ENCODE data around the gene CRYBG1.

The CRYBG1 gene

GRCh38 chr6:106360410-106360988, at the start of gene CRYBG1:
Gene CRYBG1, plus strand, starts transcription at chr6:106360717. Its CDS starts 192 bp downstream, at chr6:106360909.
- peak; percentile 79 for DNase-seq

DNA sequence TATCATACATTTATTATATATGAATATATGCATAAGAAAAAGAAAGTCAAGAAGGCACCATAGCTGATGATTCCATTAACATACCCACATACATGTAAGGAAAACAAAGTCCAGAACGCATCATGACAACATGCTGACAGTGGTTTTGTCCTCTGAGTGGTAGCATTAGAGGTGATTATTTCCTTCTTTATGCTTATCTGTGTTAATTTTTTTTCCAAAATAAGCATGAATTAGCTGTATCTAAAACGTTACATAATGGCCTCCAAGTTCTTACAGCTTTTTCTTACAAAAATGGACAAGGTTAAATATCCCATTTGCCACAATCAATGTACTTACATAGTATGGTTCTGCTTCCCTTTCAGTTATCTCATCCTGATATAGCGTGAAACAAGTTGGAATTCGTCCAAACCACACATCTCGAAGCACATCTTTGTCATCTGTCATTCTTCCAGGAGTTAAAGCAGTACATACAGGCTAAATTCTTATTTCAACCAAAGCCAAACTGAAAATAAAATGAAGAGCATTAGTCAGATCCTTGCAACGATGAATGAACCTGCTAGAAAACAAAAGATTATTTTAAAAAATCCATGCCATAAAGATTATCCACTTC, 44.6 kb upstream of the CRYBG1 start:
- no peak for DNase-seq

- no peak for DNase-seq
Observed at GRCh38 chr6:106316375-106316766, 44.1 kb upstream of the CRYBG1 start.

DNA sequence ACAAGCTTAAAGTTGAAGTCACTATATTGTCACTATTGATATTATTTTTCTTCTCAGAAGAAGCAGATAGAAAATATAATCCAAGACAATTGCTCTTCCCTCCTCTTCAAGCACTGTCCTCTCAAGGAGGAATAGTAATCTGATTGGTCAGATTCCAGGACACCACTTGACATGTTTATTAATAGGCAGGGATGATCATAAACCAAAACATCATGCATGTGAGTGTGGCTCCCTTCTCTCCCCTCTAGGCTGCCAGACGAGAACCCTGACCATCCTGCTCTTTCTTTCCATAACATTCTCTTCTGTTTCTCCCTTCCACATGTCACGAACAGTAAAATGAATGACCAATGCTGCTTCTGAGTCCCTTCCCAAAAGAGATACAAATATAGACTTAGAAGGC, 42.5 kb upstream of the CRYBG1 start:
- no peak for DNase-seq

DNA sequence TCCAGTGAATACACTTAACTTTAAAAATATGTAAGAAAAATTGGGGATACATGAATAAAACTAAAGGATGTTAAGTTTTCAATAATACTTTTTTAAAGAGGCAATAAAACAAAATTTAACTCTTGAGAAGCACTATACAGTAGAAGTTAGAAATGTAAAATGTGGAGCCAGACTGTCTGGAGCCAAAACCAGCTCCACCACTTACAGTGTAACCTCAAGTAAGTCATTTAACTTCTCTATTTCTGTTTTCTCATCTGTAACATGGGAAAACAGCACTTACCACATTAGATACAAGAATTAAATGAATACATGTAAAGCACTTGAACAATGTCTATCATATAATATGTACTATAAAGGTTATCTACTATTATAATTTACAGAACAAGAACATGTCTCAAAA, 41.7 kb upstream of the CRYBG1 start:
- no peak for DNase-seq

DNA sequence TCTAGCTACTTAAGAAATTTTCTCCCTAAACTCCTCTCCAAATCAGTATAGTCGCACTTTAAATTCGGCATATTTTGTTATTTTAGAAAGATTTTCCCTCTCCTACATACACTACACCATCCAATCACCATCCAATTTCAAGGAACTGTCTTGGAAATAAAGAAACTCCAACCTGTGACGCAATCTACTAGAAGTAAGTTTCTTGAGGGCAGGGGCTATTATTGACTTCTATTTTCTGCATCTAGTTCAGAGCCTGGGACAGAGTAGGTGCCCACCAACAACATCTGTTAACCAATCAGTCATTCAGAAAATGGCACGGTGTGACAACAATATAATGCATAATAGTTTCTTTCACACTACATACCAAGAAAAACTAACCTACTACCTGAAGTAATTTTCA, 38.6 kb upstream of the CRYBG1 start:
- DNase-seq, result no peak

GRCh38 chr6:106324726-106325335, 35.7 kb upstream of the CRYBG1 start:
- no peak for DNase-seq

DNA sequence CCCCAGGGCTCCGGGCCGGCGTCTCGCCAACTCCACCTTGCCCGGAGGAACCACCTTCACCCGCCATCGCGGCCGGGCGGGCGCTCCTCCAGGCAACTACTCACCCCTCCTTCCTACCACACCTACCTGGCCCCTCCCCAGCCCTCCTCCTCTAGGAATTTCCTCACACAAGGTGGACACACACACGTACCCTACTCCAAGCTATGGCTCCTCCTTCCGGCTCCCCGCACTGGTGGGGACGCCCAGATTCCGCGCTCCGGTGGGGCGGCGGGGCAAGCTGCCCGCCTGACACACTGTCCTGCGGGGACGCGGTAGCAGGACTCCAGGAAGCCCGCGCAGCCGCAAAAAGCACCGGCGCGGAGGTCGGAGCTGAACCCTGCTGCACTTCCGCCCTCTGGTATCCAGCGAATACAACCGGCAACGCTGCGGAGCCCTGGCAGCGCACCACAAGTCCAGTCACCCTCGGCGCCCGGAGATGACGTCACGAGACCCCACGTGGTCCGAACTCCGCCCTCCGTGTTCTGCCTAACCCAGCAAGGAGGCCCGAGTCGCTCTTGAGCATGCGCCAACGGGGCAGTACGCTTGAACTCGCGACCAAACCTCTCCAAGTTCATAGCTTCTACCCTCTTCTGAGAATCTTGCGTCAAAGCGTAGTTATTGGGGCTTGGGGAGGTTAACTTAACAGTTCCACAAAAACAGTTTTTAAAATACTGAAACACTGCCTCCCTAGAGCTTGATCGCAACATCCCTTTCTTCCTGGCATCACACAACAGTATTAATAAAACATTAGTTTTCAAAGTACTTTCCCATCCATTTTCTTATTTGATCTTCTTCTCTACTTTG, 35.0 kb upstream of the CRYBG1 start, which contains the start of gene ATG5:
ATG5 (minus strand) TSS at position 425 of the 843 bp plus-strand sequence. CDS start 9,552 bp downstream, outside the sequence.
- peak; percentile 97 for DNase-seq

DNA sequence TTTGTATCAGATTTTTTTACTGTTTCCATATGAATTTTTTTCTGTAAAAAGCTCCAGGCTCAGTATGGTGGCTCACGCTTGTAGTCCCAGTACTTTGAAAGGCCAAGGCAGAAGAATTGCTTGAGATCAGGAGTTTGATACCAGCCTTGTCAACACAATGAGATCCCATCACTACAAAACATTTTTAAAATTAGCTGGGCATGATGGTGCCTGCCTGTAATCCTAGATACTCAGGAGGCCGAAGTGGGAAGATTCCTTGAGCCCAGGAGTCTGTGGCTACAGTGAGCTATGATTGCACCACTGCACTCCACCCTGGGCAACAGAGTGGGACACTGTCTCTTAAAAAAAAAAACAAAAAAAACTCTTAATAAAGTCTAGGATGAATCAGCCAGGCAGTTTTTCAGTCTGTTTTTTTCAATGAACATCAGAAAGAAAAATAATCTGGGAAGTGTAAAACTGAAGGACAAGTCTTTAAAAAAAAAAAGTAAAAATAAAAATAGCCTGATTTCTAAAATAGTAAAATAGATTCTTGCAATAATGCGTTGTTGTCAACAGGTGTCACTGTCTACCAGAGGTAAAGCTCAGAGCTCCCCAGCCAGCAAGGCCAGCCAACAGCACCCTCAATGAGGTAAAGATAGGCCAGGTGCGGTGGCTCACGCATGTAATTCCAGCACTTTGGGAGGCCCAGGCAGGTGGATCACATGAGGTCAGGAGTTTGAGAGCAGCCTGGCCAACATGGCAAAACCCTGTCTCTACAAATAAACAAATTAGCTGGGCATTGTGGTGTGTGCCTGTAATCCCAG, 25.7 kb upstream of the CRYBG1 start:
- DNase-seq, result peak; percentile 64

DNA sequence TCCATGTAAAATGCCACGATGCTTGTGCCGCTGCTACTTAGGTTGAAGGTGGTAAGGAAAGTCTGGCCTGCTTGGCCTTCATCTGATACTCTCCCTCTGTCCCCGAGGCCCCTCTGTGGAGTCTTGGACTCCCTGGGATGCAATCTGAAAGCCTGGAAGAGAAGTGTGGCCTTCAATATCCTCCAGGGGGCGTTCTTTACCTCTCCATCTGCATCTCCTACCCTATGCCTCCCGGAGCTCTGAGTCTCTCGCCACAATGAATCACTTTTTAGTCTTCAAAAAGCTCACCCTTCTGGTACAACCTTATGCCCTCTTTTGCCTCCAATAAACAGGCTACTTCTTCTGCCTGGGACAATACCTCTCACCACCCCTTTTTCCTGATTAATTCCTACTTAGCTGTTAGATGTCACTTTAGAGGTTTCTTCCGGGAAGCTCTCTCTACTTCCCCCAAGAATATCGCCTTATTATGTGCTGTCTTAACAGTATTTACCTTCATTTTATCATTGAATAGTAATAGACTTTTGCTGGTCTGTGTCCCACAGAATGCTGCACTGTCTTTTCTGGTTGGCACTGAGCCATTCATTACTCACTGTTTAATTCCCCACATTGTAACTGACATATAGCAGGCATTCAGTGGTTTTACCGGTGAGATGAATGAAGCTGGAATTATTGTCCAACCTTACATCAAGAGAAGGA, 21.0 kb upstream of the CRYBG1 start:
- peak; percentile 80 for DNase-seq

GRCh38 chr6:106347219-106347618, 13.3 kb upstream of the CRYBG1 start:
- no peak for DNase-seq

GRCh38 chr6:106356378-106356777, 4.1 kb upstream of the CRYBG1 start:
- DNase-seq, result no peak

DNA sequence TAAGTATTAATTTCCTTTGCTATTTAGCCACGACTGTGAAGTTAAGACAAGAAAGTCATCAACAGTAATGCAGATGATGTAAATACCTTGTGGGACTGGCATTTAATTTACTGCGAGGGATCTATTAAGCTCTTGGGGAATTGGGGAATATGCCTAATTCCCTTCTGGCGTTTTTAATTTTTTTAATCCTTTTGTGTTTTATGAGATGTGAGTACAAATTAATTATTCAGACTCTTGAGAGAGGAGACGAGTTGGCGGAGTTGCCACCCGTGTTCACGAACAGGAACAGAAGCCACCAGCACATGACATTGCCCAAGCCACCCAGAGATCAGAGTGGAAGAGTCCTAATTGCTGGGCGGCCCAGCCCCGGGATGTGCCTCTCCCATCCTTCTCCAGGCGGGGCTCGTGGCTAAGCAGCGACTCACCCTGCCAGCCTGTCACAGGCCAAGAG, 533 bp upstream of the CRYBG1 start:
- DNase-seq, result peak; percentile 54

- DNase-seq, result peak; percentile 5
Observed at GRCh38 chr6:106360989-106361430, 493 bp downstream of the CRYBG1 start.

GRCh38 chr6:106363401-106364138, 3.1 kb downstream of the CRYBG1 start:
- no peak for DNase-seq

- no peak for DNase-seq
Observed at GRCh38 chr6:106369739-106370138, 9.2 kb downstream of the CRYBG1 start.

DNA sequence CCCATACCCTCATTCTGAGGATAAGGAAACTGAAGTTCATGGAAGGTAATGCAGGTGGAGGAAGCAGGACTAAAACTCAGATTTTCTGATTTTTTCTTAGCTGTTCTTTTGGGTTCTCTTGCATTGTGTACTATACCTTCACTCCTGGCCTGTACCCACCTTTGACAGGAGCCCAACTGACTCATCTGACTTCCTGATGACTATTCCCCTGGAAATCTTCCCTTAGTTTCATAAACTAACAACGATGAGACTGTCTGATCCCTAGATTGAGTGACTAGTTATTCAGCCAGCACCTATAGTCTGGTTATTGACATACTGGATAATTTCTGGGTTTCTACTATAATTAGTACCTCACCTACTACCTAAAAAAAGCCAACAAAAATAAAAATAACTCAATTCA, 10.1 kb downstream of the CRYBG1 start:
- no peak for DNase-seq

GRCh38 chr6:106372838-106373501, 12.5 kb downstream of the CRYBG1 start:
- no peak for DNase-seq

GRCh38 chr6:106373502-106374239, 13.2 kb downstream of the CRYBG1 start:
- DNase-seq, result no peak

DNA sequence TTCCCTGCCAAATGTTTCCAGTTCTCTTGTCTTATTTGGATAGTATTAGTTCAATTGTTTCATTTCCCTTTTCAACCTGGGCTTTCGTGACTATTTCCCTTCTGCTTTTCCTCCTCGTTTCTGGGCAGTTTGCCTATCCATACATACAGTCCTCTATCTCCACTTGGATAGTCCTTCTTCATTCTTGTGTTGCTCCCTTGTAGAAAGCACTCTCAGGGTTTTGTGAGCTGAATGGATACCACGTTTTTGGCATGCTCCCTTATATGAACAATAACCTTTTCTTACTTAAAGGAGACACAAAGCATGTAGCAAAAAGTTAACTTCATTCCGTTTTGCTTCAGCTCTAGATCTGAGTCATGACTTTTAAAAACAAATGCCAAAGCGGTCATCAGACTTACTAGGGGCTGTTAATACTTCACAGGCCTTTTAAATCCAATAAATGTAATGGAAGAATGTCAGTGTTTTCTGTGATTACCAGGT, 16.6 kb downstream of the CRYBG1 start:
- DNase-seq, result no peak

All from NCI-H82 (cell line).